K562 (cell line): ENCODE data around the gene CHCHD6. TPM values are rescaled to one million over a fixed set of nuclear protein-coding genes. Genes with fewer than 3 reads are reported as not detected.

Experiments
- ATAC-seq: fragments of 200-7000 bp; cut with Tn5 transposase; 3 replicates; pipeline ENCODE4 v1.9.1; 2020; ENCODE audit warnings: moderate library complexity
- BruUV-seq: library from RNA; stranded (reverse); fragments of 400-500 nt; replicated peaks from 2 replicates; lab custom pipeline; 2021; lab: Mats Ljungman, UMichigan
- CTCF ChIA-PET: fragments of 300-600 bp; formaldehyde crosslinking; extraction: SDS; loops from one replicate; lab custom pipeline; 2021; ENCODE audit warnings: low intra/inter-chr PET ratio; lab: Yijun Ruan, JAX
- POLR2A ChIA-PET: fragments of 300-600, 350-650 bp; sonication (Branson Sonifier 250); formaldehyde crosslinking; extraction: SDS; loops from one replicate; lab custom pipeline; 2021; ENCODE audit warnings: antibody characterized with exemption, inconsistent platforms; lab: Yijun Ruan, JAX
- DNase-seq, 4 experiments: peaks; one replicate each; pipeline versions ENCODE4 v3.0.0 to v3.0.0-alpha.2; 2011 to 2018; ENCODE audit warnings: low spot score in 3 of 4, mixed read lengths in 3 of 4; ENCODE audit errors: extremely low read depth in 1 of 4
- FAIRE-seq: peaks from 2 replicates; lab custom pipeline; 2011; peaks lifted over from hg19 to GRCh38; lab: Jason Lieb, UNC
- H2AFZ ChIP-seq: 2 replicates; pipeline ENCODE4 v1.6.0; 2011; ENCODE audit warnings: low read depth, low read length, control low read depth, inconsistent platforms
- H3K27ac ChIP-seq: fragments of 200-600 bp; 3 replicates; pipeline ENCODE4 v1.8.0; 2011; ENCODE audit warnings: low read depth, mild to moderate bottlenecking, control low read depth, inconsistent platforms, low read length, moderate library complexity, mixed read lengths; ENCODE audit errors: extremely low read depth
- H3K27me3 ChIP-seq, 2 experiments: fragments of 300-600 bp in 1 of 2; 2 replicates in 1 of 2; 3 replicates in 1 of 2; pipeline versions ENCODE4 v1.6.0 to v1.8.0; 2011; ENCODE audit warnings: inconsistent platforms in 2 of 2, low read length in 2 of 2, mild to moderate bottlenecking in 1 of 2, mixed read lengths in 1 of 2, moderate library complexity in 1 of 2; ENCODE audit not compliant: control insufficient read depth in 2 of 2, insufficient read depth in 2 of 2
- H3K36me3 ChIP-seq: fragments of 300-600 bp; 3 replicates; pipeline ENCODE4 v1.8.0; 2011; ENCODE audit warnings: mild to moderate bottlenecking, low read length, inconsistent platforms; ENCODE audit not compliant: control insufficient read depth, insufficient read depth
- H3K4me1 ChIP-seq, 2 experiments: fragments of 200-600 bp in 1 of 2; replicated peaks in 1 of 2; 2 replicates in 1 of 2; 3 replicates in 1 of 2; pipeline versions ENCODE4 v1.5.1 to v1.8.0; 2011; ENCODE audit warnings: inconsistent platforms in 2 of 2, low read length in 2 of 2, mild to moderate bottlenecking in 1 of 2, mixed read lengths in 1 of 2, moderate library complexity in 1 of 2; ENCODE audit not compliant: control insufficient read depth in 2 of 2, insufficient read depth in 2 of 2
- H3K4me2 ChIP-seq: 2 replicates; pipeline ENCODE4 v1.6.1; 2011; ENCODE audit warnings: low read length, control low read depth, inconsistent platforms, mixed read lengths; ENCODE audit not compliant: insufficient read depth
- H3K4me3 ChIP-seq: fragments of 200-600 bp; sonication (generic), shearing (Covaris generic); 2 replicates; pipeline ENCODE4 v1.5.1; 2016; ENCODE audit warnings: control low read depth, inconsistent platforms
- H3K79me2 ChIP-seq: fragments of 200-600 bp; 3 replicates; pipeline ENCODE4 v1.8.0; 2011; ENCODE audit warnings: low read length, inconsistent platforms; ENCODE audit not compliant: control insufficient read depth, insufficient read depth
- H3K9ac ChIP-seq, 2 experiments: 2 replicates each; pipeline versions ENCODE4 v1.6.0 to v1.6.1; 2011; ENCODE audit warnings: low read depth in 2 of 2, low read length in 2 of 2, control low read depth in 1 of 2, inconsistent platforms in 1 of 2, mild to moderate bottlenecking in 1 of 2, mixed read lengths in 1 of 2; ENCODE audit not compliant: insufficient read depth in 1 of 2
- H3K9me1 ChIP-seq: one replicate; pipeline ENCODE4 v1.6.0; 2011; ENCODE audit warnings: inconsistent platforms, mild to moderate bottlenecking, low read length, moderate library complexity; ENCODE audit not compliant: control insufficient read depth, insufficient read depth
- H3K9me3 ChIP-seq: replicated peaks from 2 replicates; pipeline ENCODE4 v1.5.1; 2011; ENCODE audit warnings: low read depth, low read length, inconsistent platforms; ENCODE audit not compliant: control insufficient read depth, insufficient read depth
- H4K20me1 ChIP-seq: replicated peaks from 2 replicates; pipeline ENCODE4 v1.6.1; 2011; ENCODE audit warnings: low read length, inconsistent platforms, mixed read lengths; ENCODE audit not compliant: control insufficient read depth, insufficient read depth
- GABPB1 ChIP-seq: sonication (generic); formaldehyde crosslinking; IDR thresholded peaks from 2 replicates; pipeline ENCODE4 v1.8.0; 2022; ENCODE audit warnings: mild to moderate bottlenecking, missing genetic modification reagents
- HMG20A ChIP-seq: fragments of 450-650 bp; formaldehyde crosslinking; conservative IDR thresholded peaks from 2 replicates; pipeline ENCODE4 v1.4.0; 2020; ENCODE audit warnings: mild to moderate bottlenecking, mixed read lengths
- RUNX1 ChIP-seq: sonication (generic); IDR thresholded peaks from 2 replicates; pipeline ENCODE4 v1.6.1; 2016; ENCODE audit warnings: antibody characterized with exemption, low read depth
- TCF3 ChIP-seq: sonication (generic); formaldehyde crosslinking; IDR thresholded peaks from 2 replicates; pipeline ENCODE4 v1.4.0; 2020; ENCODE audit warnings: mild to moderate bottlenecking, missing genetic modification reagents
- ZNF280B ChIP-seq: fragments of 250-450 bp; sonication (Bioruptor Pico); IDR thresholded peaks from 2 replicates; pipeline ENCODE4 v1.5.1; 2021; ENCODE audit warnings: mild to moderate bottlenecking
- WGBS: fragments of 100-300 bp; shearing (Covaris generic); methylation state at CpG from one replicate; pipeline ENCODE4 v1.1.6; 2016; ENCODE audit warnings: low coverage, mixed read lengths; ENCODE audit not compliant: insufficient coverage; ENCODE audit errors: missing lambda C conversion rate; 5-methylcytosine and 5-hydroxymethylcytosine counted together
- in situ Hi-C: fragments of 300-500 bp; cut with MboI; formaldehyde crosslinking; loops from 4 replicates; pipeline ENCODE4 v1.15.0; 2018; ENCODE audit warnings: inconsistent platforms, mixed read lengths
- intact Hi-C: fragments of 100-400 bp; cut with micrococcal nuclease; formaldehyde crosslinking; loops from 2 replicates; pipeline ENCODE4 v1.14.2; 2022
- polyA plus RNA-seq, 8 experiments: library from polyadenylated mRNA; depleted of rRNA in 4 of 8; stranded (reverse) in 5 of 8; unstranded in 3 of 8; fragments of >200 nt; fragmentation: Nextera tagmentation in 2 of 8; fragmentation: Illumina TruSeq in 1 of 8; extraction: Ambion mirVana in 2 of 8; extraction: Trizol in 1 of 8; gene quantifications; 2 replicates each; pipeline versions ENCODE4 v1.2.1 to v1.2.3, GENCODE V29; 2011 to 2014; ENCODE audit warnings: inconsistent platforms in 1 of 8, missing spikeins in 1 of 8
- total RNA-seq, 7 experiments: library from RNA; depleted of rRNA in 6 of 7; stranded (reverse); fragments of >200 nt in 6 of 7; fragmentation: Illumina TruSeq in 2 of 7; extraction: Trizol in 2 of 7; gene quantifications; 2 replicates each; pipeline versions ENCODE4 v1.2.1 to v1.2.3, GENCODE V29; 2011 to 2021; ENCODE audit warnings: low replicate concordance in 1 of 7

The CHCHD6 gene
- total and polyA plus RNA-seq, 9 of the 15 experiments (the other 6 are each of a cell fraction or from before 2014, with no cell fraction given), result 4.6 to 18.6 (median 10.9) TPM

GRCh38 chr3:126753191-126754160 lies 49.4 kb downstream of the CHCHD6 start:
- no peak overlapping the region for H2AFZ ChIP-seq
- H3K9me3 ChIP-seq, result no peaks in the 10 kb centered on the region
- no peak overlapping the region for H3K4me3 ChIP-seq
- peaks cover 0 to 4% of the 10 kb centered on the region in 2 experiments; a peak in 3 of 5 replicates for H3K4me1 ChIP-seq
- no peak overlapping the region for H3K4me2 ChIP-seq
- no peak overlapping the region for H3K27ac ChIP-seq
- WGBS, result 81% methylated on average over 11 of the region's 14 CpGs
- H3K79me2 ChIP-seq, result no peaks in the 10 kb centered on the region
- H3K9ac ChIP-seq, result no peak overlapping the region
- intact Hi-C loops, result loop anchor here (5.0 kb wide), 2 partner anchors 76 to 99 kb away; no protein-coding TSS in a partner anchor
- no TSS peak for BruUV-seq
- in situ Hi-C loops, result loop anchor here (5.0 kb wide), 1 partner anchor 224 kb away; no protein-coding TSS in a partner anchor
- ATAC-seq (no peak), DNase-seq (no peak), FAIRE-seq (no peak)
- H3K27me3 ChIP-seq, result no peaks in the 10 kb centered on the region
- no peaks in the 10 kb centered on the region for H3K9me1 ChIP-seq
- TF ChIP-seq GABPB1 (CRISPR knock-in tag), result no peak
- TF ChIP-seq TCF3, result no peak
- no peak for TF ChIP-seq HMG20A (CRISPR knock-in tag)
- no peak for TF ChIP-seq RUNX1
- no peak for TF ChIP-seq ZNF280B (CRISPR knock-in tag)
- ChIA-PET POLR2A (interaction anchor here (1.5 kb wide), 1 partner anchor 229 kb away, joined by 4 read pairs; the partner anchor contains the start of gene PLXNA1), CTCF (no interaction called here)
- H4K20me1 ChIP-seq, result no peaks in the 10 kb centered on the region
- no peaks in the 10 kb centered on the region; the same call in 2 of the 3 replicates for H3K36me3 ChIP-seq
